Measurements from ENCODE around the gene STAT5B. TPM values are rescaled to one million over a fixed set of nuclear protein-coding genes. Genes with fewer than 3 reads are reported as not detected.

STAT5B gene
- total RNA-seq, 2 donors from 2014 or later = 35.7 to 51.4 TPM

GRCh38 chr17:42277342-42277712 lies 1.1 kb upstream of the STAT5B start:
- Histone ChIP-seq H3K4me1 (ENCODE audit: control insufficient read depth, insufficient read depth, low read length) (no peaks in the 10 kb centered on the region), H3K9me3 (ENCODE audit: control insufficient read depth, low read length) (no peaks in the 10 kb centered on the region), H3K27me3 (ENCODE audit: control insufficient read depth, insufficient read depth, low read length, poor library complexity, severe bottlenecking) (no peaks in the 10 kb centered on the region), H3K36me3 (ENCODE audit: control insufficient read depth, insufficient read depth, low read length) (no peaks in the 10 kb centered on the region), H3K27ac (ENCODE audit: low read depth, low read length) (no peak overlapping the region), H3K9ac (ENCODE audit: extremely low read depth, low read length, poor library complexity, severe bottlenecking) (no peak overlapping the region), H3K4me3 (ENCODE audit: low read length) (no peak overlapping the region)
- peaks cover 6% of the 10 kb centered on the region for H3K27me3 Mint-ChIP-seq (ENCODE audit: insufficient read depth)
- no peaks in the 10 kb centered on the region for H3K9me3 Mint-ChIP-seq
- H3K4me1 Mint-ChIP-seq = peaks cover 26% of the 10 kb centered on the region
- no peaks in the 10 kb centered on the region for H3K36me3 Mint-ChIP-seq (ENCODE audit: low read depth)
- no peak for DNase-seq
- no peak overlapping the region for H3K27ac Mint-ChIP-seq
- H3K4me3 Mint-ChIP-seq = peak overlapping the region; percentile 78
- TF ChIP-seq CTCF (conservative IDR thresholded peaks at IDR 0.05) = no peak
- 68 to 72% methylated on average over 4 to 6 of the region's 6 CpGs for WGBS, 2 experiments (ENCODE audit: insufficient coverage in 1 of 2, insufficient read length in 1 of 2)

- Histone ChIP-seq H3K36me3 (ENCODE audit: control insufficient read depth, insufficient read depth, low read length) (no peaks in the 10 kb centered on the region), H3K9ac (ENCODE audit: extremely low read depth, low read length, poor library complexity, severe bottlenecking) (peak overlapping the region; percentile 59), H3K9me3 (ENCODE audit: control insufficient read depth, low read length) (no peaks in the 10 kb centered on the region), H3K27me3 (ENCODE audit: control insufficient read depth, insufficient read depth, low read length, poor library complexity, severe bottlenecking) (no peaks in the 10 kb centered on the region), H3K4me1 (ENCODE audit: control insufficient read depth, insufficient read depth, low read length) (no peaks in the 10 kb centered on the region), H3K4me3 (ENCODE audit: low read length) (peak overlapping the region; percentile 76), H3K27ac (ENCODE audit: low read depth, low read length) (no peak overlapping the region)
- H3K27me3 Mint-ChIP-seq (ENCODE audit: insufficient read depth) = peaks cover 6% of the 10 kb centered on the region
- peak overlapping the region; percentile 76 for H3K27ac Mint-ChIP-seq
- H3K4me1 Mint-ChIP-seq = peaks cover 30% of the 10 kb centered on the region
- no peaks in the 10 kb centered on the region for H3K36me3 Mint-ChIP-seq (ENCODE audit: low read depth)
- WGBS, 2 experiments (ENCODE audit: insufficient coverage in 1 of 2, insufficient read length in 1 of 2) = 0 to 7% methylated on average over 17 to 44 of the region's 44 CpGs
- peak; percentile 88 for DNase-seq
- no peak for TF ChIP-seq CTCF (conservative IDR thresholded peaks at IDR 0.05)
- no peaks in the 10 kb centered on the region for H3K9me3 Mint-ChIP-seq
- H3K4me3 Mint-ChIP-seq = peak overlapping the region; percentile 78
These were observed 584 bp upstream of the STAT5B start for GRCh38 chr17:42276609-42277341.

GRCh38 chr17:42275527-42276358 lies 448 bp downstream of the STAT5B start:
- Mint-ChIP-seq H3K4me1 (peaks cover 32% of the 10 kb centered on the region), H3K4me3 (peak overlapping the region; percentile 78)

More at GRCh38 chr17:42275527-42276358, 448 bp downstream of the STAT5B start:
- Histone ChIP-seq H3K27me3 (ENCODE audit: control insufficient read depth, insufficient read depth, low read length, poor library complexity, severe bottlenecking) (no peaks in the 10 kb centered on the region), H3K9me3 (ENCODE audit: control insufficient read depth, low read length) (no peaks in the 10 kb centered on the region), H3K4me3 (ENCODE audit: low read length) (peak overlapping the region; percentile 92), H3K36me3 (ENCODE audit: control insufficient read depth, insufficient read depth, low read length) (no peaks in the 10 kb centered on the region), H3K4me1 (ENCODE audit: control insufficient read depth, insufficient read depth, low read length) (no peaks in the 10 kb centered on the region), H3K9ac (ENCODE audit: extremely low read depth, low read length, poor library complexity, severe bottlenecking) (peak overlapping the region; percentile 73), H3K27ac (ENCODE audit: low read depth, low read length) (peak overlapping the region; percentile 54)
- H3K27me3 Mint-ChIP-seq (ENCODE audit: insufficient read depth) = peaks cover 6% of the 10 kb centered on the region
- peak; percentile 77 for DNase-seq
- H3K9me3 Mint-ChIP-seq = no peaks in the 10 kb centered on the region
- H3K27ac Mint-ChIP-seq = peak overlapping the region; percentile 80
- no peak for TF ChIP-seq CTCF (conservative IDR thresholded peaks at IDR 0.05)
- WGBS, 2 experiments (ENCODE audit: insufficient coverage in 1 of 2, insufficient read length in 1 of 2) = 0% methylated on average over 3 to 82 of the region's 82 CpGs
- H3K36me3 Mint-ChIP-seq (ENCODE audit: low read depth) = no peaks in the 10 kb centered on the region

All from endodermal cell (in vitro differentiated cells).